NCI-H748 treated with DMSO at 0.1 percent for 48 hours (cell line): ENCODE measurements around the gene CKAP2L.

ENCODE experiments used
- DNase-seq: peaks from one replicate; lab custom pipeline; 2025; lab: John Stamatoyannopoulos, UW

CKAP2L gene

DNA sequence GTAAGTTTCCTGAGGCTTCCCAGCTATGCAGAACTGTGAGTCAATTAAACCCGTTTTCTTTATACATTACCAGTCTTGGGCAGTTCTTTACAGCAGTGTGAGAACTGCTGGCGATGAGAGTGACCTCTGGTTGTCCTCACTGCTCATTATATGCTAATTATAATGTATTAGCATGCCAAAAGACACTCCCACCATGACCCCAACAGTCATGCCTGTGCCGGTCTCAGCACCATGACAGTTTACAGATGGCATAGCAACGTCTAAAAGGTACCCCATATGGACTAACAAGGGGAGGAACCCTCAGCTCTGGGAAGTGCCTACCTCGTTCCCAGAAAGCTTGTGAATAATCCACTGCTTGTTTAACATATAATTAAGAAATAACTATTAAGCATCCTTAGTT is 28.0 kb upstream of the CKAP2L start:
- DNase-seq, result no peak

DNA sequence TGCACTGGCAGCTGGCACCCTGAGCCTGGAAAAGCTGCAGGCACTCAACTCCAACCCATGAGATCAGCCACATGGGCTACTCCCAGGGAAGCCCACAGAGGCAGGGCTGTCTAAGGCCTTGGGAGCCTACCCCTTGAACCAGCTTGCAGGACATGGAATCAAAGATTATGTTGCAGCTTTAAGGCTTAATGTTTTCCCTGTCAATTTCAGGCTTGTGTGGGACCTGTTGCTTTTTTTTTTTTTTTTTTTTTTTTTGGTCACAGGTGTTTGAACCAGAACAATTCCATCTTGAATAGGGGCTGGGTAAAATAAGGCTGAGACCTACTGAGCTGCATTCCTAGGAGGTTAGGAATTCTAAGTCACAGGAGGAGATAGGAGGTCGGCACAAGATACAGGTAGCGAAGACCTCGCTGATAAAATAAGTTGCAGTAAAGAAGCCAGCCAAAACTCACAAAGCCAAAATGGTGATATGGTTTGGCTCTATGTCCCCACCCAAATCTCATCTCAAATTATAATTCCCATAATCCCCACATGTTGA is 27.4 kb upstream of the CKAP2L start:
- no peak for DNase-seq

- DNase-seq, result no peak
These were observed 26.6 kb upstream of the CKAP2L start for GRCh38 chr2:112791019-112791418.

DNA sequence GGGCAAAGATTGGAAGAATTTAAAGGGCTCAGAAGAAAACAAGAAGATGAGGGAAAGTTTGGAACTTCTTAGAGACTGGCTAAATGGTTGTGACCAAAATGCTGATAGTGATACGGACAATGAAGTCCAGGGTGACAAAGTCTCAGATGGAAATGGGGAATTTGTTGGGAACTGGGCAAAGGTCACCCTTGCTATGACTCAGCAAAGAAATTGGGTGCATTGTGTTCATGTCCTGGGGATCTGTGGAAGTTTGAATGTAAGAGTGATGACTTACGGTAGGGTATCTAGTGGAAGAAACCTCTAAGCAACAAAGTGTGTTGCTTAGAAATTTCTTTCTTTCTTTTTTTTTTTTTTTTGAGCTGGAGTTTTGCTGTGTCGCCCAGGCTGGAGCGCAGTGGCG is 25.9 kb upstream of the CKAP2L start:
- DNase-seq, result no peak

- DNase-seq, result no peak
These were observed 24.8 kb upstream of the CKAP2L start for GRCh38 chr2:112789186-112789585.

GRCh38 chr2:112788653-112789052 is 24.2 kb upstream of the CKAP2L start:
- no peak for DNase-seq

DNA sequence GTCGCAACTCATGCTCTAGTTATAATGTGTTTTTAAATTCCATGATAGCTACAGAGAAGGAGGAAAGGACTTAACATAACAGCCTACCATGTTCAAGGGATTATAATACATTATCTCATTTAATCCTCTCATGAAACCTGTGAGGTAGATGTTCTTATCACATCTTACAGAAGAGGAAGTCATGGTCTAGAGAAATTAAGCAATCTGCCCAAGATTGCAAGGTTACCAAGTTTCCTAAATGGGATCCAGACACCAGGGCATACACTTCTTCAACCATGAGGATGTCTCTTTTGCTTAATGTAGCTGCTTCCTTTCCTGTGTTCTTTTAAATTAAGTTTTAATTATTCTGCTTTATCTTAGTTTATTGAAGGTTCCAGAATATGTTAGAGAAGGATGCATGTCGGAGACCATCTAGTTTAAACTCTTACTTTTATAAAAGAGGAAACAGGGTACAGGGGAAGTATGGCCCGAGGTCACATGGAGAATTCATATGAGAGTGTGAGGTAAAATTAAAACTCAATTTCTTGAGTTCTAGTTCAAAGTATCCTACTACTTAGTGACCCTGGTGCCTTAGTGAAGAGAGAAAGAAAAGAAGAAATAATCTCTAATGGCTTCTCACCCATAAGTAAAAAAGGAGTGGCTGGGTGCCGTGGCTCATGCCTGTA is 23.5 kb upstream of the CKAP2L start:
- no peak for DNase-seq

DNA sequence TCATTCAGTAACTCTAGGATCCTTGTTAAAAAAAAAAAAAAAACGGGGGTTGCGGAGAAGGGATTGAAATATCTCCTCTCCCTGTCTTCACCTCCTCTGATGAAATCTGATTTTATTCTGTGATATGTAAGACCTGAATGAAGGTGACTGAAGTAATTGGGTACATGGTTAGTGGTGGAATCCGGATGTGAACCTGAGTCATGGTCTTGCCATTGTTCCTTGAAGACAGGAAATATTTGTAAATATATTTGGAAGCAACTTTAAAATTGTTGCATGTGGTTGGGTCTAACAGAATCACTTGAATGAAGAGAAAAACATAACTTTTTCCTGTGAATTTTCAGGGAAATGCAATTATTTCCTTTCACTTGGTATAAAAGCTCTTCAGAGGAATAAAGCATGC is 22.9 kb upstream of the CKAP2L start:
- no peak for DNase-seq

GRCh38 chr2:112784199-112785189 is 20.1 kb upstream of the CKAP2L start, which contains the start of gene IL1A:
Gene IL1A, minus strand, starts transcription at chr2:112784493. Its CDS starts 723 bp downstream, at chr2:112783770.
- DNase-seq, result no peak

DNA sequence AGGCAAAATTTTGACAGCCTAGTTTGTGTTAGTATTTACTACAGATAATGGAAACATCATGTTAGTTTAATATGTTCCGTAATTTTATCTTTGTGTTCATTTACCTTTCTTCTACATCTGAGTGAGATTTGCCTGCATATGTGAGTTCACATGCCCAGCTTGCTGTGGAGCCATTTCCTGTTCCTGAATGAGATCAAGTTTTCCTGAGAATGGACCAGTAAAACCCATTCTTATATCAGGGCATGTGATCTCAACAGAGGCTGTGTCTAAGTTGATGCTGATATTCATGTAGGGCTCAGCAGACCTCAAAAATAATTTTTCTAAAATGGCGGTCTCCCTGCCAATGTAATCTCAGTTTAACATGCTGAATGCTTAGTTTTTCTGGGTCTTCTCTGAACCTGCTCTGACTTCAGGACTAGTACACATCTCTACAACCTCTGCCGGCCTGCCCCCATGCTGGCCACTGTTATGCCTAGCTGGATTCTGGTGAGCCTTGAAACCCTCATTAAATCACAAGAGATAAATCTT is 18.8 kb upstream of the CKAP2L start:
- no peak for DNase-seq

- DNase-seq, result no peak
These were observed 17.9 kb upstream of the CKAP2L start for GRCh38 chr2:112782234-112782799.

DNA sequence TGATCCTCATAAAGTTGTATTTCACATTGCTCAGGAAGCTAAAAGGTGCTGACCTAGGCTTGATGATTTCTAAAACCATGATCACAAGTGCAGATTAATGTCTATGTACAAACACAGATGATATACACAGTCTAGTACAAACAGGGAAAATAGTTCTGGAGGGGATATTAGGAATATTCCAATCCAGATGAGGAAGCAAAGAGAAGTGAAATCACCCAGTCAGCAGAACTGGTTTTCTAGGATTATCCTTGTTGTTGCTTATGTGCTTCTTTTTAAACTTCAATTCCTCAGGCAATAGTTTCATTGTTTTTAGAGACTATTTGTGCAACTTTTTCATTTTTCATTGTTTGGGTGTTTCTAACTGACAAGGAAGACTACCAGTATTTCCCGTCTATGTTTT is 15.2 kb upstream of the CKAP2L start:
- no peak for DNase-seq

DNA sequence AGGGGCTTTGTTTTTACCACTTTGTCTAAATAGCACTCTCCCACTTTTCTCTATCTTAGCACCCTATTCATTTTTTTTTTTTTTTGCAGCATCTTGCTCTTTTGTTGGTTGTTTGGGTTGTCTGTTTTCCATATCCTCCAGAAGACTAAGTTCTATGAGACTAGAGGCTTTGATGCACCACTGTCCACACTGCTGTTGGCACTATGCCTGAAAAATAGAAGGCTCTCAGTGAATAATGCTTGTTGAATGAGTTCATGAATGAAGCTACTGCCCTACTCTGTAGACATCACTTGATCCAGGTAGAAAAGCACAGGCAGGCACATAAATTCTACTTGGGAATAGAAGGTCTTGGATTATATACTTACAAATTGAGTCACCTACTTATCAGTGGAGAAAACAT is 12.6 kb upstream of the CKAP2L start:
- DNase-seq, result no peak

- no peak for DNase-seq
These were observed 11.7 kb upstream of the CKAP2L start for GRCh38 chr2:112776113-112776512.

DNA sequence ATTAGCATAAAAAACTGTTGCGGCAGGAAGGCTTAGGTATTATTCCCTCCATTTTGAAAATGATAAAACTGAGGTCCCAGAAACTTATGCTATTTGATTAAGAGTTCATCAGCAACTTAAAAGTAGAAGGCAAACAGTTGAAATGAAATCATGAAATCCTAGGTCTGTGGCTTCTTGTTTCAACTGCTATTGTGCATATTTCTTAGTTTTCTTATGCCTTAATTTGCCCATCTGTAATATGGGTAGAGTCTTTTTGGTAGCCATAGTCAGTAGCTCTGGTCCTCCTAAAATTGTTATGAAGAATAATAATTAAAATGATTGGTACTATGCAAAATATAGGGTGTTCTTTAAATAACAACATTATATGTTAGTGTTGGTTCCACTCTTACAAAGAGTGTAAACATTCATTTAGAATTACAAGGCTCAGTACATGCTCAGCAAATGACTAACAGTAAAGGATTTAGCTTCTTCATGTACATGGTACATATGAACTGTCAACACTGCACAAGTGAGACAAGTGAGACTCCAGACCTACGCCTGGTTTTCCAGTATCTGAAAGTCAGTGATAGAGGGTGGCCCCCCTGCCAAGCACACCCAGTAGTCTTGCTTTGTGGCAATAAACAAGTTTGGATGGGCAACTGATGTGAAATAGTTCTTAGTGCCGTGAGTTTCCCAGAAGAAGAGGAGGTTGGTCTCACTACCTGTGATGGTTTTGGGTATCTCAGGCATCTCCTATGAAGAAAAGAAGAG is 10.3 kb upstream of the CKAP2L start:
- no peak for DNase-seq

- no peak for DNase-seq
These were observed 9.1 kb upstream of the CKAP2L start for GRCh38 chr2:112773556-112773955.

- no peak for DNase-seq
These were observed 8.6 kb upstream of the CKAP2L start for GRCh38 chr2:112772911-112773475.

DNA sequence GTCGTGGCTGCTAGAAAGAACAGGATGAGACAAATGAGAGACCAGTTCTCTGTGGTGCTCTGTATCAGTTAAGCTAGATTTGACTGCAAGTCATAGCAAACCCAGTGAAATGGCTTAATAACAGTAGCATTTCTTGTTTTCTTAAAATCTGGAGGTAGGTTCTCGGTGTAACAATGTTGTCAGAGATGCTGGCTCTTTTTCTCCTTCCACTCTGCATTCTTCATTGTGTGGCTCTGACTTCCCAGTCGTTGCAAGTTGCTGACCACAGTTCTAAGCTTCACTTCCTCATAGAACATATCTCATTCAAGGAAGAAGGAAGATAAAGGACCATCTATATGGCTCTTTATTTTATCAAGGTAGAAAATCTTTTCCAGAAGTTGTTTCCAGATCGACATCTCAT is 7.9 kb upstream of the CKAP2L start:
- DNase-seq, result no peak

GRCh38 chr2:112768432-112768831 is 4.0 kb upstream of the CKAP2L start:
- no peak for DNase-seq

DNA sequence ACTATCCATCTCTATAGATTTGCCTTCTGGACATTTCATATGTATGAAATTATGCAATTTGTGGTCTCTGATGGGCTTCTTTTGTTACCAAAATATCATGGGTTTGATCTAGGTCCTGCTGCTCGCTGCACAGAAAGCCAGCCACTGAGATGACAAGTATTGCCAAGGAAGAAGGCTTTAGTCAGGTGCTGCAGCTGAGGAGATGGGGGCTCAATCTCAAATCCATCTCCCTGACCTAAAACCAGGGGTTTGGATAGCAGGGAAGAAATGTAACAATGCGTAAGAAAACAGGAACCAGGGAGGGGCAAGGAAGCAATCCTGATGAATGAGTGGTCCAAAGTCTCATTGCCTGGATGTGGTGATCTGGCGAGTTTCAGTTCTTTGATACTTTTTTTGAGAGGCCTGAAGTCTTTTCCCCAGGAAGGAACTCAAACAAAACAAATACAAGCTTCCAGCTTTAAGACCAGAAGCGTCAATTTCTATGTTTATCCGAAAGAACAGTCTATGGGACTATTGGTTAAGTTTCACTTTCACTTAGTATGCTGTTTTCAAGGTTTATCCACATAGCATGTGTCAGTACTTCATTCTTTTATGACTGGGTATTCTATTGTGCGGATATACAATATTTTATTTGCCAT is 3.4 kb upstream of the CKAP2L start:
- no peak for DNase-seq

DNA sequence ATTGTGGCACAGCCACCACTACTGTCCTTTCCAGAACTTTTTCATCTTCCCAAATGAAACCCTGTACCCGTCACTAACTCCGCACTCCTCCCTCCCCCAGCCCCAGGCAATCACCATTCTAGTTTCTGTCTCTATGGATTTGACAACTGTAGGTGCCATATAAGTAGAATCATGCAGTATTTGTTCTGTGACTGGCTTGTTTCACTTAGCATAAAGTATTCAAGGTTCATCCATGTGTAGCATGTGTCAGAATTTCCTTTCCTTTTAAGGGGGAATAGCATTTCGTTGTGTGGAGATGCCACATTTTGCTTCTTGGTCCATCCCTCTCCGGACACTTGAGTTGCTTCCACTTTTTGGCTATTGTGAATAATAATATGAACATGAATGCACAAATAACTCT is 842 bp upstream of the CKAP2L start:
- no peak for DNase-seq
